Cardiac muscle cell (in vitro differentiated cells and primary cell): Measurements from ENCODE around the gene SOS2. TPM values are rescaled to one million over a fixed set of nuclear protein-coding genes. Genes with fewer than 3 reads are reported as not detected.

Experiments used
- DNase-seq, 2 donors: peaks; one replicate each; pipeline versions ENCODE4 v3.0.0 to v3.0.0-alpha.2; 2010 to 2017; ENCODE audit warnings: low read depth in 1 of 2, low spot score in 1 of 2
- H3K27ac ChIP-seq: fragments of 200-600 bp; sonication (generic); 2 replicates; pipeline ENCODE4 v1.5.1; 2016
- H3K27me3 ChIP-seq: fragments of 200-600 bp; sonication (generic); 2 replicates; pipeline ENCODE4 v1.6.0; 2016; ENCODE audit warnings: control low read depth
- H3K36me3 ChIP-seq: fragments of 200-600 bp; sonication (generic); 2 replicates; pipeline ENCODE4 v1.5.1; 2016; ENCODE audit warnings: control low read depth
- H3K4me1 ChIP-seq: fragments of 200-600 bp; sonication (generic); 2 replicates; pipeline ENCODE4 v1.8.1; 2017; ENCODE audit warnings: low read depth, mild to moderate bottlenecking, mixed run types
- H3K4me3 ChIP-seq: fragments of 200-600 bp; sonication (generic); 2 replicates; pipeline ENCODE4 v1.5.1; 2016; ENCODE audit warnings: mild to moderate bottlenecking
- H3K9me3 ChIP-seq: fragments of 200-600 bp; sonication (generic); 2 replicates; pipeline ENCODE4 v1.5.1; 2017; ENCODE audit warnings: low read depth, mild to moderate bottlenecking, control low read depth
- CTCF ChIP-seq: IDR thresholded peaks from 2 replicates; pipeline ENCODE4 v1.5.1; 2012; ENCODE audit warnings: low read depth, mild to moderate bottlenecking, low read length
- polyA plus RNA-seq: library from polyadenylated mRNA; unstranded; fragments of >200 nt; fragmentation: Nextera tagmentation; extraction: Ambion mirVana; gene quantifications from 2 replicates; pipeline ENCODE4 v1.2.1, GENCODE V29; 2016
- total RNA-seq: library from RNA; depleted of rRNA; stranded (reverse); fragments of >200 nt; gene quantifications from 2 replicates; pipeline ENCODE4 v1.2.3, GENCODE V29; 2016

The SOS2 gene
- total and polyA plus RNA-seq, 2 experiments from 2014 or later, result 14.3 to 15.4 TPM

- Histone ChIP-seq H3K4me1 (peaks cover 3% of the 10 kb centered on the region), H3K27me3 (no peaks in the 10 kb centered on the region), H3K27ac (no peak overlapping the region), H3K4me3 (no peak overlapping the region), H3K36me3 (peaks cover 44% of the 10 kb centered on the region), H3K9me3 (no peaks in the 10 kb centered on the region)
- DNase-seq, result peak; percentile 11 to 40
- TF ChIP-seq CTCF, result peak; percentile 41
Measured at GRCh38 chr14:50109342-50109741, 122.0 kb downstream of the SOS2 start.

GRCh38 chr14:50107850-50108249 is 123.5 kb downstream of the SOS2 start:
- Histone ChIP-seq H3K27me3 (no peaks in the 10 kb centered on the region), H3K9me3 (no peaks in the 10 kb centered on the region), H3K27ac (peak overlapping the region; percentile 38), H3K36me3 (peaks cover 33% of the 10 kb centered on the region), H3K4me1 (peaks cover 3% of the 10 kb centered on the region), H3K4me3 (no peak overlapping the region)
- no peak for DNase-seq
- TF ChIP-seq CTCF, result no peak

- Histone ChIP-seq H3K36me3 (peaks cover 21% of the 10 kb centered on the region), H3K27me3 (no peaks in the 10 kb centered on the region)
Measured at GRCh38 chr14:50106178-50106577, 125.2 kb downstream of the SOS2 start.

GRCh38 chr14:50103558-50103957 is 127.8 kb downstream of the SOS2 start:
- Histone ChIP-seq H3K4me3 (no peak overlapping the region), H3K9me3 (no peaks in the 10 kb centered on the region), H3K27me3 (no peaks in the 10 kb centered on the region), H3K27ac (no peak overlapping the region), H3K36me3 (peaks cover under 1% of the 10 kb centered on the region), H3K4me1 (peaks cover 3% of the 10 kb centered on the region)
- no peak for DNase-seq
- no peak for TF ChIP-seq CTCF

More at GRCh38 chr14:50106178-50106577, 125.2 kb downstream of the SOS2 start:
- H3K4me3 ChIP-seq, result no peak overlapping the region
- no peak for DNase-seq
- H3K4me1 ChIP-seq, result peaks cover 3% of the 10 kb centered on the region
- no peaks in the 10 kb centered on the region for H3K9me3 ChIP-seq
- no peak overlapping the region for H3K27ac ChIP-seq
- no peak for TF ChIP-seq CTCF

- H3K4me1 ChIP-seq, result peaks cover 3% of the 10 kb centered on the region
- TF ChIP-seq CTCF, result no peak
Measured at GRCh38 chr14:50101417-50101816, 130.0 kb downstream of the SOS2 start.

GRCh38 chr14:50100805-50101204 is 130.6 kb downstream of the SOS2 start:
- Histone ChIP-seq H3K36me3 (no peaks in the 10 kb centered on the region), H3K4me3 (no peak overlapping the region), H3K4me1 (peaks cover 3% of the 10 kb centered on the region), H3K27ac (no peak overlapping the region), H3K9me3 (no peaks in the 10 kb centered on the region), H3K27me3 (no peaks in the 10 kb centered on the region)
- no peak for TF ChIP-seq CTCF
- no peak for DNase-seq

More at GRCh38 chr14:50101417-50101816, 130.0 kb downstream of the SOS2 start:
- H3K27me3 ChIP-seq, result no peaks in the 10 kb centered on the region
- no peaks in the 10 kb centered on the region for H3K36me3 ChIP-seq
- no peaks in the 10 kb centered on the region for H3K9me3 ChIP-seq
- H3K4me3 ChIP-seq, result no peak overlapping the region
- no peak overlapping the region for H3K27ac ChIP-seq
- no peak for DNase-seq
